Ishikawa (cell line): Measurements from ENCODE around the gene GLRA1.

Experiments used
- EGR1 ChIP-seq: IDR thresholded peaks from 2 replicates; pipeline ENCODE4 v1.6.1; 2012
- EP300 ChIP-seq: IDR thresholded peaks from 2 replicates; pipeline ENCODE4 v1.6.1; 2012; ENCODE audit warnings: borderline replicate concordance
- MAX ChIP-seq: IDR thresholded peaks from 2 replicates; pipeline ENCODE4 v1.6.1; 2012
- TEAD4 ChIP-seq: IDR thresholded peaks from 2 replicates; pipeline ENCODE4 v1.6.1; 2012

GRCh38 chr5:151956725-151957124 lies 32.1 kb upstream of the GLRA1 start:
- TF ChIP-seq EP300 (no peak), TEAD4 (no peak), EGR1 (no peak), MAX (no peak)
